Motor neuron (in vitro differentiated cells): ENCODE data around the gene SLC1A5. TPM values are rescaled to one million over a fixed set of nuclear protein-coding genes. Genes with fewer than 3 reads are reported as not detected.
A peak's percentile ranks its signal among the peaks of the same experiment; 100 is the strongest.

Source experiments
- ATAC-seq, 8 experiments: fragments of 200-7000 bp; cut with Tn5 transposase; replicated peaks in 6 of 8; 2 replicates each; pipeline ENCODE4 v1.8.0; 2021; ENCODE audit warnings: mild to moderate bottlenecking in 8 of 8, moderate library complexity in 8 of 8
- H3K27ac ChIP-seq, 2 donors: fragments of 250-450 bp; sonication (Bioruptor Pico); 2 replicates each; pipeline ENCODE4 v1.9.0; 2021; ENCODE audit warnings: antibody characterized with exemption in 2 of 2, mild to moderate bottlenecking in 2 of 2, moderate library complexity in 1 of 2
- H3K4me1 ChIP-seq, 2 donors: fragments of 250-450 bp; sonication (Bioruptor Pico); replicated peaks in 1 of 2; 2 replicates each; pipeline ENCODE4 v1.6.1; 2021; ENCODE audit warnings: antibody characterized with exemption in 2 of 2, mild to moderate bottlenecking in 2 of 2, moderate library complexity in 1 of 2
- H3K4me3 ChIP-seq, 5 donors: fragments of 250-450 bp; sonication (Bioruptor Pico); 2 replicates each; pipeline ENCODE4 v1.9.0; 2021; ENCODE audit warnings: antibody characterized with exemption in 5 of 5, mild to moderate bottlenecking in 5 of 5, moderate library complexity in 4 of 5
- WGBS, 10 experiments: fragments of 450-650 bp; shearing (Covaris generic); methylation state at CpG; one replicate each; pipeline ENCODE4 v1.0.0; 2022; 5-methylcytosine and 5-hydroxymethylcytosine counted together
- in situ Hi-C, 9 experiments: fragments of 400-800 bp; cut with MboI; loops; one replicate each; pipeline ENCODE4 v1.15.0; 2021; ENCODE audit warnings: low sequenced_read_pairs in 9 of 9, low pct_unique_long_range_greater_than_20kb in 2 of 9; ENCODE audit not compliant: unreplicated experiment in 9 of 9
- total RNA-seq, 8 experiments: library from RNA; unstranded; fragments of 300-600 nt; gene quantifications; 2 replicates each; pipeline versions ENCODE4 v1.2.3 to v1.2.4, GENCODE V29; 2022

Gene SLC1A5
- total RNA-seq, 8 experiments from 2014 or later = 54.6 to 98.0 (median 77.7) TPM

- WGBS, 10 experiments = 72 to 93% (median 85%) methylated on average over 3 to 8 of the region's 12 CpGs; no CpG with 5 or more reads in 2 of the 10 experiments
- in situ Hi-C loops = no loop called here
- ATAC-seq = no peak
- Histone ChIP-seq H3K4me1 (peaks cover 19 to 22% of the 10 kb centered on the region in 2 donors), H3K27ac (no peak overlapping the region), H3K4me3 (peak overlapping the region in 3 of 5 donors; percentile 90 to 99 (median 92))
Observed at GRCh38 chr19:46744005-46744691, 44.2 kb downstream of the SLC1A5 start.

- 50 to 100% (median 90%) methylated on average over 1 to 4 of the region's 4 CpGs; no CpG with 5 or more reads in 1 of the 10 experiments for WGBS, 10 experiments
- H3K4me3 ChIP-seq = no peak overlapping the region
- H3K27ac ChIP-seq = no peak overlapping the region
- in situ Hi-C loops = no loop called here
- ATAC-seq = no peak
- H3K4me1 ChIP-seq = peaks cover 19 to 22% of the 10 kb centered on the region in 2 donors
Observed at GRCh38 chr19:46742926-46743480, 45.4 kb downstream of the SLC1A5 start.

GRCh38 chr19:46741447-46741846, 46.9 kb downstream of the SLC1A5 start:
- Histone ChIP-seq H3K4me1 (peaks cover 12 to 13% of the 10 kb centered on the region in 2 donors), H3K4me3 (no peak overlapping the region), H3K27ac (no peak overlapping the region)
- no peak for ATAC-seq
- 60 to 100% (median 97%) methylated on average over 1 to 13 of the region's 17 CpGs; no CpG with 5 or more reads in 4 of the 10 experiments for WGBS, 10 experiments
- in situ Hi-C loops = no loop called here

GRCh38 chr19:46739290-46739771, 49.1 kb downstream of the SLC1A5 start:
- no peak for ATAC-seq
- in situ Hi-C loops = no loop called here
- no peak overlapping the region for H3K4me3 ChIP-seq
- no peak overlapping the region for H3K27ac ChIP-seq
- 0 to 100% (median 81%) methylated on average over 1 to 3 of the region's 14 CpGs; no CpG with 5 or more reads in 4 of the 10 experiments for WGBS, 10 experiments
- peaks cover 5 to 6% of the 10 kb centered on the region in 2 donors for H3K4me1 ChIP-seq

GRCh38 chr19:46737761-46738171, 50.6 kb downstream of the SLC1A5 start:
- H3K27ac ChIP-seq = no peak overlapping the region
- in situ Hi-C loops = no loop called here
- 60 to 100% (median 91%) methylated on average over 1 to 10 of the region's 19 CpGs; no CpG with 5 or more reads in 3 of the 10 experiments for WGBS, 10 experiments
- H3K4me1 ChIP-seq = no peaks in the 10 kb centered on the region
- H3K4me3 ChIP-seq = no peak overlapping the region
- ATAC-seq = no peak

GRCh38 chr19:46737298-46737654, 51.1 kb downstream of the SLC1A5 start:
- no peak overlapping the region for H3K27ac ChIP-seq
- WGBS, 10 experiments = 100% methylated on average over 1 of the region's 7 CpGs; no CpG with 5 or more reads in 9 of the 10 experiments

GRCh38 chr19:46736531-46737297, 51.7 kb downstream of the SLC1A5 start:
- H3K4me3 ChIP-seq = no peak overlapping the region
- no peak overlapping the region for H3K27ac ChIP-seq
- WGBS, 10 experiments = 51 to 100% (median 80%) methylated on average over 1 to 8 of the region's 22 CpGs; no CpG with 5 or more reads in 1 of the 10 experiments
- in situ Hi-C loops = no loop called here
- ATAC-seq = peak in 6 of 8 experiments; percentile 24 to 86 (median 67)
- H3K4me1 ChIP-seq = no peaks in the 10 kb centered on the region

More at GRCh38 chr19:46737298-46737654, 51.1 kb downstream of the SLC1A5 start:
- no peak for ATAC-seq
- Histone ChIP-seq H3K4me3 (no peak overlapping the region), H3K4me1 (no peaks in the 10 kb centered on the region)
- in situ Hi-C loops = no loop called here

GRCh38 chr19:46733690-46734292, 54.6 kb downstream of the SLC1A5 start:
- H3K4me1 ChIP-seq = no peaks in the 10 kb centered on the region
- in situ Hi-C loops = no loop called here
- H3K4me3 ChIP-seq = no peak overlapping the region
- WGBS, 10 experiments = 76 to 100% (median 91%) methylated on average over 1 to 10 of the region's 11 CpGs; no CpG with 5 or more reads in 1 of the 10 experiments
- H3K27ac ChIP-seq = no peak overlapping the region
- ATAC-seq = no peak

- in situ Hi-C loops = no loop called here
- H3K4me1 ChIP-seq = no peaks in the 10 kb centered on the region
- no peak overlapping the region for H3K27ac ChIP-seq
- ATAC-seq = no peak
- no peak overlapping the region for H3K4me3 ChIP-seq
- WGBS, 10 experiments = 62 to 98% (median 82%) methylated on average over 2 to 9 of the region's 23 CpGs; no CpG with 5 or more reads in 3 of the 10 experiments
Observed at GRCh38 chr19:46732966-46733689, 55.3 kb downstream of the SLC1A5 start.

GRCh38 chr19:46732172-46732938, 56.0 kb downstream of the SLC1A5 start:
- WGBS, 10 experiments = 67 to 100% (median 98%) methylated on average over 1 to 6 of the region's 28 CpGs; no CpG with 5 or more reads in 4 of the 10 experiments

GRCh38 chr19:46731584-46731983, 56.8 kb downstream of the SLC1A5 start:
- 60 to 100% (median 90%) methylated on average over 1 to 14 of the region's 14 CpGs; no CpG with 5 or more reads in 5 of the 10 experiments for WGBS, 10 experiments
- H3K4me3 ChIP-seq = no peak overlapping the region
- ATAC-seq = no peak
- in situ Hi-C loops = no loop called here
- no peak overlapping the region for H3K27ac ChIP-seq
- H3K4me1 ChIP-seq = peaks cover 0 to 8% of the 10 kb centered on the region in 2 donors

More at GRCh38 chr19:46732172-46732938, 56.0 kb downstream of the SLC1A5 start:
- no peak for ATAC-seq
- H3K4me3 ChIP-seq = no peak overlapping the region
- H3K27ac ChIP-seq = no peak overlapping the region
- H3K4me1 ChIP-seq = peaks cover 0 to under 1% of the 10 kb centered on the region in 2 donors
- in situ Hi-C loops = no loop called here
